HCT116 (cell line): ENCODE data around the gene ORAI2. TPM values are rescaled to one million over a fixed set of nuclear protein-coding genes. Genes with fewer than 3 reads are reported as not detected.

Experiments used
- ATAC-seq: fragments of 200-7000 bp; cut with Tn5 transposase; 2 replicates; pipeline ENCODE4 v1.9.1; 2020; ENCODE audit warnings: mild to moderate bottlenecking, moderate library complexity
- BruUV-seq: library from RNA; stranded (reverse); fragments of 400-500 nt; replicated peaks from 2 replicates; lab custom pipeline; 2021; lab: Mats Ljungman, UMichigan
- CTCF ChIA-PET: fragments of 300-600 bp; sonication (Branson Sonifier 250); formaldehyde crosslinking; loops from one replicate; lab custom pipeline; 2021; ENCODE audit warnings: antibody characterized with exemption; lab: Charles Lee
- POLR2A ChIA-PET: fragments of 300-600, 350-600 bp; sonication (Branson Sonifier 250); formaldehyde crosslinking; loops from one replicate; lab custom pipeline; 2021; ENCODE audit warnings: antibody characterized with exemption; lab: Charles Lee
- RAD21 ChIA-PET, 2 experiments: fragments of 300-600 bp; sonication (Branson Sonifier 250); formaldehyde crosslinking; loops; one replicate each; lab custom pipeline; 2023; ENCODE audit warnings: low total read pairs in 2 of 2; ENCODE audit not compliant: uncharacterized antibody in 2 of 2, unreplicated experiment in 2 of 2, low non-redundant PET in 1 of 2; lab: Charles Lee
- DNase-seq: peaks from one replicate; pipeline ENCODE4 v3.0.0-alpha.2; 2010; ENCODE audit warnings: low read depth, low spot score
- H2AFZ ChIP-seq: fragments of 200-600 bp; shearing (Covaris generic), sonication (generic); 2 replicates; pipeline ENCODE4 v1.6.1; 2017; ENCODE audit warnings: low read depth, mixed run types, mixed read lengths, antibody characterized with exemption, low read length; ENCODE audit not compliant: poor library complexity, severe bottlenecking
- H3K27ac ChIP-seq: 2 replicates; pipeline ENCODE4 v1.5.1; 2012; ENCODE audit warnings: low read depth, low read length
- H3K27me3 ChIP-seq: fragments of 200-600 bp; sonication (generic); 2 replicates; pipeline ENCODE4 v1.6.1; 2016; ENCODE audit warnings: mixed run types, low read length, mixed read lengths; ENCODE audit not compliant: insufficient read depth
- H3K36me3 ChIP-seq, 2 experiments: fragments of 200-500 bp in 1 of 2; fragments of 200-600 bp in 1 of 2; sonication (Bioruptor generic) in 1 of 2; sonication (generic) in 1 of 2; 2 replicates each; pipeline versions ENCODE4 v1.5.1 to v1.6.1; 2014 to 2016; ENCODE audit warnings: low read length in 2 of 2, inconsistent platforms in 1 of 2, mixed read lengths in 1 of 2, mixed run types in 1 of 2; ENCODE audit not compliant: insufficient read depth in 2 of 2, control insufficient read depth in 1 of 2
- H3K4me1 ChIP-seq, 2 experiments: fragments of 200-600 bp in 1 of 2; sonication (generic) in 1 of 2; 2 replicates each; pipeline versions ENCODE4 v1.5.1 to v1.6.1; 2012 to 2017; ENCODE audit warnings: low read length in 2 of 2, inconsistent platforms in 1 of 2, mild to moderate bottlenecking in 1 of 2, mixed read lengths in 1 of 2, mixed run types in 1 of 2, moderate library complexity in 1 of 2; ENCODE audit not compliant: insufficient read depth in 2 of 2, control insufficient read depth in 1 of 2
- H3K4me2 ChIP-seq: fragments of 200-600 bp; sonication (generic); 2 replicates; pipeline ENCODE4 v1.6.1; 2017; ENCODE audit warnings: mixed run types, low read length, mixed read lengths
- H3K4me3 ChIP-seq, 2 experiments: fragments of 200-600 bp in 1 of 2; sonication (generic) in 1 of 2; replicated peaks in 1 of 2; 2 replicates each; pipeline ENCODE4 v1.5.1; 2011 to 2016; ENCODE audit warnings: low read length in 2 of 2, control low read depth in 1 of 2, low read depth in 1 of 2, mild to moderate bottlenecking in 1 of 2, mixed read lengths in 1 of 2, mixed run types in 1 of 2
- H3K79me2 ChIP-seq: fragments of 200-600 bp; sonication (generic); 2 replicates; pipeline ENCODE4 v1.6.1; 2017; ENCODE audit warnings: mild to moderate bottlenecking, mixed run types, low read length, moderate library complexity, mixed read lengths; ENCODE audit not compliant: insufficient read depth
- H3K9ac ChIP-seq: fragments of 200-600 bp; sonication (generic); 2 replicates; pipeline ENCODE4 v1.6.1; 2016; ENCODE audit warnings: low read length, mixed read lengths
- H3K9me2 ChIP-seq: fragments of 200-600 bp; sonication (generic), shearing (Covaris generic); 2 replicates; pipeline ENCODE4 v1.6.1; 2017; ENCODE audit warnings: mixed run types, mild to moderate bottlenecking, moderate library complexity; ENCODE audit not compliant: insufficient read depth
- H3K9me3 ChIP-seq, 2 experiments: fragments of 200-500 bp in 1 of 2; fragments of 200-600 bp in 1 of 2; sonication (Bioruptor generic) in 1 of 2; sonication (generic) in 1 of 2; 2 replicates each; pipeline ENCODE4 v1.6.1; 2014 to 2017; ENCODE audit warnings: low read length in 2 of 2, mixed read lengths in 2 of 2, inconsistent platforms in 1 of 2, low read depth in 1 of 2, mild to moderate bottlenecking in 1 of 2, mixed run types in 1 of 2, moderate library complexity in 1 of 2; ENCODE audit not compliant: control insufficient read depth in 1 of 2, insufficient read depth in 1 of 2
- H4K20me1 ChIP-seq: fragments of 200-600 bp; sonication (generic), shearing (Covaris generic); 2 replicates; pipeline ENCODE4 v1.6.1; 2017; ENCODE audit warnings: mixed run types, mild to moderate bottlenecking, moderate library complexity; ENCODE audit not compliant: insufficient read depth
- CBX3 ChIP-seq: IDR thresholded peaks from 2 replicates; pipeline ENCODE4 v1.6.1; 2012; ENCODE audit warnings: low read depth
- CEBPB ChIP-seq: IDR thresholded peaks from 2 replicates; pipeline ENCODE4 v1.6.1; 2012; ENCODE audit warnings: low read depth
- EGR1 ChIP-seq: IDR thresholded peaks from 2 replicates; pipeline ENCODE4 v1.6.1; 2012; ENCODE audit warnings: low read depth
- ELF1 ChIP-seq: IDR thresholded peaks from 2 replicates; pipeline ENCODE4 v1.6.1; 2012; ENCODE audit warnings: low read depth, borderline replicate concordance
- EZH2 ChIP-seq: fragments of 200-600 bp; sonication (generic); IDR thresholded peaks from 2 replicates; pipeline ENCODE4 v1.6.1; 2017; ENCODE audit warnings: antibody characterized with exemption, mixed run types
- EZH2phosphoT487 ChIP-seq: fragments of 200-600 bp; IDR thresholded peaks from 2 replicates; pipeline ENCODE4 v1.6.1; 2018; ENCODE audit warnings: antibody characterized with exemption, borderline replicate concordance
- FOSL1 ChIP-seq: IDR thresholded peaks from 2 replicates; pipeline ENCODE4 v1.6.1; 2012; ENCODE audit warnings: low read depth
- JUND ChIP-seq: IDR thresholded peaks from 2 replicates; pipeline ENCODE4 v1.6.1; 2012
- POLR2A ChIP-seq: IDR thresholded peaks from 2 replicates; pipeline ENCODE4 v1.7.0; 2011; ENCODE audit warnings: borderline replicate concordance; ENCODE audit not compliant: insufficient read depth, insufficient read length; ENCODE audit errors: extremely low read depth
- POLR2AphosphoS5 ChIP-seq: IDR thresholded peaks from 2 replicates; pipeline ENCODE4 v1.6.1; 2011; ENCODE audit warnings: mild to moderate bottlenecking, low read depth, low read length, moderate library complexity
- RAD21 ChIP-seq: IDR thresholded peaks from 2 replicates; pipeline ENCODE4 v1.6.1; 2012; ENCODE audit warnings: low read depth, mild to moderate bottlenecking
- SIN3A ChIP-seq: IDR thresholded peaks from 2 replicates; pipeline ENCODE4 v1.6.1; 2012; ENCODE audit warnings: low read depth
- SP1 ChIP-seq: IDR thresholded peaks from 2 replicates; pipeline ENCODE4 v1.6.1; 2012; ENCODE audit warnings: low read depth
- SRF ChIP-seq: IDR thresholded peaks from 2 replicates; pipeline ENCODE4 v1.6.1; 2012; ENCODE audit warnings: low read depth
- TCF7L2 ChIP-seq: IDR thresholded peaks from 2 replicates; pipeline ENCODE4 v1.7.0; 2011; ENCODE audit warnings: borderline replicate concordance, inconsistent platforms; ENCODE audit not compliant: insufficient read depth, insufficient read length; ENCODE audit errors: extremely low read depth
- YY1 ChIP-seq: IDR thresholded peaks from 2 replicates; pipeline ENCODE4 v1.6.1; 2011; ENCODE audit warnings: low read length, low read depth, moderate library complexity, mild to moderate bottlenecking; ENCODE audit not compliant: insufficient replicate concordance; ENCODE audit errors: extremely low read depth
- ZFX ChIP-seq: fragments of 450-650 bp; IDR thresholded peaks from 2 replicates; pipeline ENCODE4 v1.6.1; 2017
- ZNF274 ChIP-seq: fragments of 200-500 bp; sonication (Bioruptor generic); IDR thresholded peaks from 2 replicates; pipeline ENCODE4 v1.6.1; 2014; ENCODE audit warnings: mild to moderate bottlenecking, low read depth, low read length, inconsistent platforms
- intact Hi-C: fragments of 100-400 bp; cut with micrococcal nuclease; formaldehyde crosslinking; loops from 2 replicates; pipeline ENCODE4 v1.10.0; 2022
- total RNA-seq: library from RNA; stranded (reverse); gene quantifications from one replicate; pipeline ENCODE4 v1.2.1, GENCODE V29; 2021; ENCODE audit not compliant: unreplicated experiment
- TF ChIP-seq, protein P1 (sequence below): IDR thresholded peaks from 2 replicates; pipeline ENCODE4 v1.6.1; 2012
- TF ChIP-seq, protein P2 (sequence below): IDR thresholded peaks from 2 replicates; pipeline ENCODE4 v1.6.1; 2012; ENCODE audit warnings: low read depth
- TF ChIP-seq, protein P3 (sequence below): IDR thresholded peaks from 2 replicates; pipeline ENCODE4 v1.6.1; 2012
- TF ChIP-seq, protein P4 (sequence below), 3 experiments: fragments of 200-600 bp in 1 of 3; sonication (generic) in 1 of 3; IDR thresholded peaks in 2 of 3; conservative IDR thresholded peaks in 1 of 3; 2 replicates each; pipeline ENCODE4 v1.5.1; 2012 to 2017; ENCODE audit warnings: low read depth in 2 of 3, low read length in 2 of 3, antibody characterized with exemption in 1 of 3, borderline replicate concordance in 1 of 3, control low read depth in 1 of 3, mild to moderate bottlenecking in 1 of 3, mixed read lengths in 1 of 3, mixed run types in 1 of 3, moderate library complexity in 1 of 3; ENCODE audit not compliant: insufficient read depth in 1 of 3

ORAI2 gene
- total RNA-seq, 1 experiment from 2014 or later = 13.2 TPM

DNA sequence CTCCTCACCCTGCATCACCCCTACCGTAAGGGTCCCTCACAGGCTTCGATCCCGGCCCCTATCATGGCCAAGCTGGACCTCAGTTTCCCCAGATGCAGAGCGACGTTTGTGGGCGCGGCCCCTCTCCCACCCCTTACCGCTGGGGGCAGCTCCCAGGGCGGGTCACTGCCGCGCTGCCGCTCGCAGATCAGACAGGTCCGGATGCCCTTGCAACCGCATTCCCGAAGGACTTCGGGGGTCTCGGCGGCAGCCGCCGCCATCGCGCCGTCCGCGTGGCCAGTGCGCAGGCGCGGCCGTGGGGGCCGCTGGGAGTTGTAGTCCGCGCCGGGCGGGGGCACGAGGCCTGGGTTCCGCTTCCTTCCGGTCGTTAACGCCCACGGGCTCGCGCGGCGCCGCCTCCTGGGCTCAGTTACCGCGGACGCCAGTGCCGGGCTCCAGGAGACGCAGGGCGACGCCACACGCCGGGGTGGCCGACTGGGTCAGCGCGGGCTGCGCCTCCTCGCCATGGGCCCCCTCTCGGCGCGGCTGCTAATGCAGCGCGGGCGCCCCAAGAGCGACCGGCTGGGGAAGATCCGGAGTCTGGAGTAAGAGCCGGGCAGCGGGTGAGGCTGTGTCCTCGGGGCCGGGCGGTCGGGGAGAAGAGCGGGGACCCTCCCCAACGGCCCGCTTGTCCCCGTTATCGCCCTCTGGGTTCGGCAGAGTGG is 31.4 kb downstream of the ORAI2 start, which contains the start of the genes ALKBH4 and LRWD1:
ALKBH4 (minus strand) TSS at position 287 of the 704 bp plus-strand sequence; CDS start at position 260, 27 bp downstream.
LRWD1 (plus strand) TSS at position 408 of the 704 bp plus-strand sequence; CDS start at position 505, 97 bp downstream.
- Histone ChIP-seq H2AFZ (no peak within 1 kb of the TSS), H3K9ac (peak within 1 kb of the TSS; percentile 89), H3K27me3 (no peaks in the 10 kb centered on the region), H3K36me3 (no peaks in the 10 kb centered on the region; a peak in 1 of 4 replicates), H3K4me3 (peak within 1 kb of the TSS; percentile 93 to 99), H3K4me1 (peaks cover 5 to 17% of the 10 kb centered on the region in 2 experiments; a peak in 2 of 4 replicates), H4K20me1 (no peaks in the 10 kb centered on the region), H3K4me2 (peak within 1 kb of the TSS; percentile 84), H3K79me2 (peaks cover 40% of the 10 kb centered on the region), H3K9me3 (no peaks in the 10 kb centered on the region), H3K9me2 (no peaks in the 10 kb centered on the region), H3K27ac (peak within 1 kb of the TSS; percentile 75)
- ATAC-seq (peak; percentile 92), DNase-seq (peak; percentile 76)
- ChIA-PET POLR2A (no interaction called here), RAD21 (no interaction called here), CTCF (no interaction called here)
- intact Hi-C loops = loop anchor here (2.0 kb wide), 1 partner anchor 56 kb away; no protein-coding TSS in a partner anchor
- BruUV-seq = no TSS peak
- TF ChIP-seq CEBPB (no peak), SP1 (no peak), POLR2A (peak; percentile 90), EGR1 (peak; percentile 98), SRF (no peak), ZNF274 (no peak), CBX3 (no peak), RAD21 (peak; percentile 17; the same call in 1 of the 2 replicates), POLR2AphosphoS5 (peak; percentile 95), FOSL1 (no peak), EZH2 (no peak), ELF1 (no peak; the same call in 1 of the 2 replicates), JUND (no peak), TCF7L2 (no peak), ZFX (peak; percentile 40; the same call in 1 of the 2 replicates), EZH2phosphoT487 (no peak), SIN3A (peak; percentile 64; the same call in 1 of the 2 replicates), YY1 (peak; percentile 89)
- TF ChIP-seq, protein P1, sequence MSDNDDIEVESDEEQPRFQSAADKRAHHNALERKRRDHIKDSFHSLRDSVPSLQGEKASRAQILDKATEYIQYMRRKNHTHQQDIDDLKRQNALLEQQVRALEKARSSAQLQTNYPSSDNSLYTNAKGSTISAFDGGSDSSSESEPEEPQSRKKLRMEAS = peak; percentile 95
- TF ChIP-seq, protein P2, sequence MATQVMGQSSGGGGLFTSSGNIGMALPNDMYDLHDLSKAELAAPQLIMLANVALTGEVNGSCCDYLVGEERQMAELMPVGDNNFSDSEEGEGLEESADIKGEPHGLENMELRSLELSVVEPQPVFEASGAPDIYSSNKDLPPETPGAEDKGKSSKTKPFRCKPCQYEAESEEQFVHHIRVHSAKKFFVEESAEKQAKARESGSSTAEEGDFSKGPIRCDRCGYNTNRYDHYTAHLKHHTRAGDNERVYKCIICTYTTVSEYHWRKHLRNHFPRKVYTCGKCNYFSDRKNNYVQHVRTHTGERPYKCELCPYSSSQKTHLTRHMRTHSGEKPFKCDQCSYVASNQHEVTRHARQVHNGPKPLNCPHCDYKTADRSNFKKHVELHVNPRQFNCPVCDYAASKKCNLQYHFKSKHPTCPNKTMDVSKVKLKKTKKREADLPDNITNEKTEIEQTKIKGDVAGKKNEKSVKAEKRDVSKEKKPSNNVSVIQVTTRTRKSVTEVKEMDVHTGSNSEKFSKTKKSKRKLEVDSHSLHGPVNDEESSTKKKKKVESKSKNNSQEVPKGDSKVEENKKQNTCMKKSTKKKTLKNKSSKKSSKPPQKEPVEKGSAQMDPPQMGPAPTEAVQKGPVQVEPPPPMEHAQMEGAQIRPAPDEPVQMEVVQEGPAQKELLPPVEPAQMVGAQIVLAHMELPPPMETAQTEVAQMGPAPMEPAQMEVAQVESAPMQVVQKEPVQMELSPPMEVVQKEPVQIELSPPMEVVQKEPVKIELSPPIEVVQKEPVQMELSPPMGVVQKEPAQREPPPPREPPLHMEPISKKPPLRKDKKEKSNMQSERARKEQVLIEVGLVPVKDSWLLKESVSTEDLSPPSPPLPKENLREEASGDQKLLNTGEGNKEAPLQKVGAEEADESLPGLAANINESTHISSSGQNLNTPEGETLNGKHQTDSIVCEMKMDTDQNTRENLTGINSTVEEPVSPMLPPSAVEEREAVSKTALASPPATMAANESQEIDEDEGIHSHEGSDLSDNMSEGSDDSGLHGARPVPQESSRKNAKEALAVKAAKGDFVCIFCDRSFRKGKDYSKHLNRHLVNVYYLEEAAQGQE = no peak
- TF ChIP-seq, protein P3, sequence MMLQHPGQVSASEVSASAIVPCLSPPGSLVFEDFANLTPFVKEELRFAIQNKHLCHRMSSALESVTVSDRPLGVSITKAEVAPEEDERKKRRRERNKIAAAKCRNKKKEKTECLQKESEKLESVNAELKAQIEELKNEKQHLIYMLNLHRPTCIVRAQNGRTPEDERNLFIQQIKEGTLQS = no peak
- TF ChIP-seq, protein P4, sequence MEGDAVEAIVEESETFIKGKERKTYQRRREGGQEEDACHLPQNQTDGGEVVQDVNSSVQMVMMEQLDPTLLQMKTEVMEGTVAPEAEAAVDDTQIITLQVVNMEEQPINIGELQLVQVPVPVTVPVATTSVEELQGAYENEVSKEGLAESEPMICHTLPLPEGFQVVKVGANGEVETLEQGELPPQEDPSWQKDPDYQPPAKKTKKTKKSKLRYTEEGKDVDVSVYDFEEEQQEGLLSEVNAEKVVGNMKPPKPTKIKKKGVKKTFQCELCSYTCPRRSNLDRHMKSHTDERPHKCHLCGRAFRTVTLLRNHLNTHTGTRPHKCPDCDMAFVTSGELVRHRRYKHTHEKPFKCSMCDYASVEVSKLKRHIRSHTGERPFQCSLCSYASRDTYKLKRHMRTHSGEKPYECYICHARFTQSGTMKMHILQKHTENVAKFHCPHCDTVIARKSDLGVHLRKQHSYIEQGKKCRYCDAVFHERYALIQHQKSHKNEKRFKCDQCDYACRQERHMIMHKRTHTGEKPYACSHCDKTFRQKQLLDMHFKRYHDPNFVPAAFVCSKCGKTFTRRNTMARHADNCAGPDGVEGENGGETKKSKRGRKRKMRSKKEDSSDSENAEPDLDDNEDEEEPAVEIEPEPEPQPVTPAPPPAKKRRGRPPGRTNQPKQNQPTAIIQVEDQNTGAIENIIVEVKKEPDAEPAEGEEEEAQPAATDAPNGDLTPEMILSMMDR (IDR thresholded peaks at IDR 0.05 in 2 of 3, conservative IDR thresholded peaks at IDR 0.05 in 1 of 3; ENCODE audit: borderline replicate concordance in 1 of 3, insufficient read depth in 1 of 3, low read depth in 2 of 3, low read length in 2 of 3) = 0 out of 6 replicates have a peak, but pooled peaks of 1 of the 3 experiments have one; percentile 12
